H1 (cell line): ENCODE measurements around the gene FRMD4A. TPM values are rescaled to one million over a fixed set of nuclear protein-coding genes. Genes with fewer than 3 reads are reported as not detected.

Experiments
- CBX8 ChIP-seq: fragments of 300-800, 300-1000 bp; sonication (generic); IDR thresholded peaks from 2 replicates; pipeline ENCODE4 v1.7.1; 2016; ENCODE audit warnings: low read depth, low read length, borderline replicate concordance
- CHD2 ChIP-seq: IDR thresholded peaks from 2 replicates; pipeline ENCODE4 v1.6.1; 2012; ENCODE audit warnings: low read length, improper control_type of control experiment
- CREB1 ChIP-seq: IDR thresholded peaks from 2 replicates; pipeline ENCODE4 v1.6.1; 2012; ENCODE audit warnings: inconsistent platforms
- CTBP2 ChIP-seq: IDR thresholded peaks from 2 replicates; pipeline ENCODE4 v1.7.0; 2011; ENCODE audit warnings: borderline replicate concordance, mild to moderate bottlenecking, moderate library complexity, mixed read lengths, low read length; ENCODE audit not compliant: insufficient read depth, insufficient read length
- CTCF ChIP-seq, 3 experiments: IDR thresholded peaks; 1 replicate in 2 of 3; 2 replicates in 1 of 3; pipeline versions ENCODE4 v1.5.1 to v1.6.1; 2011; ENCODE audit warnings: low read length in 3 of 3, mild to moderate bottlenecking in 3 of 3, inconsistent platforms in 2 of 3, low read depth in 1 of 3, moderate library complexity in 1 of 3; ENCODE audit not compliant: insufficient read depth in 1 of 3; ENCODE audit errors: control extremely low read depth in 1 of 3
- FOSL1 ChIP-seq: IDR thresholded peaks from 2 replicates; pipeline ENCODE4 v1.6.1; 2011; ENCODE audit warnings: mild to moderate bottlenecking, low read depth, low read length, moderate library complexity; ENCODE audit not compliant: insufficient read depth
- GABPA ChIP-seq: IDR thresholded peaks from 2 replicates; pipeline ENCODE4 v1.6.1; 2011; ENCODE audit warnings: mild to moderate bottlenecking, low read length, moderate library complexity, borderline replicate concordance; ENCODE audit not compliant: insufficient read depth
- HDAC2 ChIP-seq, 2 experiments: fragments of 300-600 bp in 1 of 2; sonication (generic) in 1 of 2; IDR thresholded peaks; 2 replicates each; pipeline ENCODE4 v1.6.1; 2011 to 2012; ENCODE audit warnings: low read depth in 2 of 2, low read length in 2 of 2, mild to moderate bottlenecking in 2 of 2, moderate library complexity in 2 of 2, borderline replicate concordance in 1 of 2, inconsistent platforms in 1 of 2
- HDAC6 ChIP-seq: IDR thresholded peaks from one replicate; pipeline ENCODE4 v1.7.1; 2012; ENCODE audit warnings: low read depth, mild to moderate bottlenecking, inconsistent platforms, low read length, moderate library complexity
- JUN ChIP-seq: IDR thresholded peaks from 2 replicates; pipeline ENCODE4 v1.6.1; 2011; ENCODE audit warnings: low read depth, mild to moderate bottlenecking, improper control_type of control experiment, low read length
- KDM4A ChIP-seq: IDR thresholded peaks from one replicate; pipeline ENCODE4 v1.7.1; 2012; ENCODE audit warnings: low read depth, mild to moderate bottlenecking, moderate library complexity, low read length, inconsistent platforms; ENCODE audit not compliant: severe bottlenecking
- KDM5A ChIP-seq: fragments of 200-600 bp; IDR thresholded peaks from 2 replicates; pipeline ENCODE4 v1.7.1; 2012; ENCODE audit warnings: mild to moderate bottlenecking, low read length, inconsistent platforms, mixed read lengths
- MAFK ChIP-seq: IDR thresholded peaks from 2 replicates; pipeline ENCODE4 v1.6.1; 2012; ENCODE audit warnings: low read depth, mild to moderate bottlenecking, improper control_type of control experiment, low read length
- PHF8 ChIP-seq: fragments of 200-600 bp; sonication (generic); conservative IDR thresholded peaks from 2 replicates; pipeline ENCODE4 v1.7.1; 2012; ENCODE audit warnings: low read depth, mild to moderate bottlenecking, inconsistent platforms, low read length, moderate library complexity
- RAD21 ChIP-seq, 2 experiments: IDR thresholded peaks in 1 of 2; conservative IDR thresholded peaks in 1 of 2; 2 replicates each; pipeline ENCODE4 v1.6.1; 2011; ENCODE audit warnings: low read depth in 2 of 2, low read length in 2 of 2, improper control_type of control experiment in 1 of 2, inconsistent platforms in 1 of 2, mild to moderate bottlenecking in 1 of 2, moderate library complexity in 1 of 2
- RBBP5 ChIP-seq: IDR thresholded peaks from 2 replicates; pipeline ENCODE4 v1.7.1; 2012; ENCODE audit warnings: low read depth, mild to moderate bottlenecking, inconsistent platforms, low read length, moderate library complexity, borderline replicate concordance
- SAP30 ChIP-seq: fragments of 300-600 bp; sonication (generic); IDR thresholded peaks from 2 replicates; pipeline ENCODE4 v1.7.1; 2012; ENCODE audit warnings: low read length, moderate library complexity, mild to moderate bottlenecking, inconsistent platforms; ENCODE audit not compliant: insufficient read depth, insufficient replicate concordance
- SP1 ChIP-seq: IDR thresholded peaks from 2 replicates; pipeline ENCODE4 v1.6.1; 2011; ENCODE audit warnings: low read depth, low read length
- ZNF274 ChIP-seq: IDR thresholded peaks from 2 replicates; pipeline ENCODE4 v1.7.0; 2012; ENCODE audit warnings: low read length, borderline replicate concordance; ENCODE audit errors: extremely low read depth
- polyA plus RNA-seq, 7 experiments: library from polyadenylated mRNA; depleted of rRNA in 3 of 7; stranded (reverse) in 5 of 7; unstranded in 2 of 7; fragments of >200 nt in 5 of 7; fragments of 200-250 nt in 2 of 7; gene quantifications; 1 replicate in 5 of 7; 2 replicates in 1 of 7; 4 replicates in 1 of 7; pipeline versions ENCODE4 v1.2.1 to v1.2.3, GENCODE V29; 2011 to 2013; ENCODE audit warnings: missing spikeins in 2 of 7, mixed read lengths in 2 of 7
- total RNA-seq: library from RNA; stranded (reverse); fragmentation: NEBNext Ultra II Directional; extraction: Animal tissue kit (Norgen Biotek cat#: 25700); gene quantifications from 2 replicates; pipeline ENCODE4 v1.2.1, GENCODE V29; 2021

FRMD4A gene
- total and polyA plus RNA-seq, 2 of the 8 experiments (the other 6 are each of a cell fraction or from before 2014, with no cell fraction given) = 38.6 to 39.6 TPM

- peak in 2 of 3 experiments; percentile 10 to 20; a peak in 2 of 4 replicates for TF ChIP-seq CTCF (IDR thresholded peaks at IDR 0.05; ENCODE audit: control extremely low read depth in 1 of 3, insufficient read depth in 1 of 3, low read depth in 1 of 3, low read length in 3 of 3)
- TF ChIP-seq HDAC2 (IDR thresholded peaks at IDR 0.05; ENCODE audit: borderline replicate concordance in 1 of 2, low read depth in 2 of 2, low read length in 2 of 2) = peak; percentile 38 to 65; a peak in 2 of 4 replicates
- peak; percentile 11; the same call in 1 of the 2 replicates for TF ChIP-seq MAFK
- no peak for TF ChIP-seq PHF8
- no peak for TF ChIP-seq KDM4A
- no peak for TF ChIP-seq RBBP5
- TF ChIP-seq CHD2 = peak; percentile 47; the same call in 1 of the 2 replicates
- peak; percentile 65 for TF ChIP-seq CTBP2
- no peak for TF ChIP-seq SAP30
- TF ChIP-seq FOSL1 = no peak
- TF ChIP-seq HDAC6 = no peak
- peak; percentile 26; the same call in 1 of the 2 replicates for TF ChIP-seq CREB1
- no peak for TF ChIP-seq GABPA
- peak; percentile 51 for TF ChIP-seq RAD21 (IDR thresholded peaks at IDR 0.05 in 1 of 2, conservative IDR thresholded peaks at IDR 0.05 in 1 of 2; ENCODE audit: low read depth in 2 of 2, low read length in 2 of 2)
- peak; percentile 85 for TF ChIP-seq SP1
- no peak for TF ChIP-seq ZNF274
- no peak for TF ChIP-seq KDM5A
- no peak for TF ChIP-seq JUN
- TF ChIP-seq CBX8 = no peak
Observed at GRCh38 chr10:14185316-14186045, 145.2 kb downstream of the FRMD4A start (continued).
